Ovary (tissue), 3 donors: ENCODE results near the gene ACSS2.

ENCODE experiments used
- EP300 ChIP-seq: sonication (generic); formaldehyde crosslinking; IDR thresholded peaks from one replicate; pipeline ENCODE4 v1.6.1; 2017; ENCODE audit warnings: antibody characterized with exemption
- TF ChIP-seq, protein P1 (sequence below), 3 donors: fragments of 450-650 bp in 2 of 3; fragments of 200-600 bp in 1 of 3; IDR thresholded peaks; one replicate each; pipeline versions ENCODE4 v1.5.1 to v1.8.0; 2016 to 2022; ENCODE audit warnings: antibody characterized with exemption in 3 of 3, mild to moderate bottlenecking in 1 of 3
- donor health status: DM: no; HTN: no; CAD: no.

DNA sequence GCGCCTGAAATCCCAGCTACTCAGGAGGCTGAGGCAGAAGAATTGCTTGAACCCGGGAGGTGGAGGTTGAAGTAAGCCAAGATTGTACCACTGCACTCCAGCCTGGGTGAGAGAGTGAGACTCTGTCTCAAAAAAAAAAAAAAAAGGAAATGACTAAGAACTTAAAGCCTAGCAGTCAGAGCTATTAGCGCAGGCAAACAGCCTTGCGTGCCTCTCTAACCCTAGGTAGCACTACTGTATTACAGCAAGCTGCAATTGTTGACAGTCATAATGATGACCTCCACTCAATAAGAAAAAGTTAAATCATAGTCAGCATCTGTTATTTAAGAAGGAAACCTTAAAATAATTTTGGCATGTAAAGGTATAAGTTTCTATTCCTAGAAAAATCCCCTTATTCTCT is 64.8 kb downstream of the ACSS2 start:
- TF ChIP-seq, protein P1, sequence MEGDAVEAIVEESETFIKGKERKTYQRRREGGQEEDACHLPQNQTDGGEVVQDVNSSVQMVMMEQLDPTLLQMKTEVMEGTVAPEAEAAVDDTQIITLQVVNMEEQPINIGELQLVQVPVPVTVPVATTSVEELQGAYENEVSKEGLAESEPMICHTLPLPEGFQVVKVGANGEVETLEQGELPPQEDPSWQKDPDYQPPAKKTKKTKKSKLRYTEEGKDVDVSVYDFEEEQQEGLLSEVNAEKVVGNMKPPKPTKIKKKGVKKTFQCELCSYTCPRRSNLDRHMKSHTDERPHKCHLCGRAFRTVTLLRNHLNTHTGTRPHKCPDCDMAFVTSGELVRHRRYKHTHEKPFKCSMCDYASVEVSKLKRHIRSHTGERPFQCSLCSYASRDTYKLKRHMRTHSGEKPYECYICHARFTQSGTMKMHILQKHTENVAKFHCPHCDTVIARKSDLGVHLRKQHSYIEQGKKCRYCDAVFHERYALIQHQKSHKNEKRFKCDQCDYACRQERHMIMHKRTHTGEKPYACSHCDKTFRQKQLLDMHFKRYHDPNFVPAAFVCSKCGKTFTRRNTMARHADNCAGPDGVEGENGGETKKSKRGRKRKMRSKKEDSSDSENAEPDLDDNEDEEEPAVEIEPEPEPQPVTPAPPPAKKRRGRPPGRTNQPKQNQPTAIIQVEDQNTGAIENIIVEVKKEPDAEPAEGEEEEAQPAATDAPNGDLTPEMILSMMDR (IDR thresholded peaks at IDR 0.05): no peak
- no peak for TF ChIP-seq EP300
